Measurements from ENCODE around the gene DGKI. TPM values are rescaled to one million over a fixed set of nuclear protein-coding genes. Genes with fewer than 3 reads are reported as not detected.

DGKI gene
- total RNA-seq, 1 experiment from 2014 or later: 0.79 TPM

DNA sequence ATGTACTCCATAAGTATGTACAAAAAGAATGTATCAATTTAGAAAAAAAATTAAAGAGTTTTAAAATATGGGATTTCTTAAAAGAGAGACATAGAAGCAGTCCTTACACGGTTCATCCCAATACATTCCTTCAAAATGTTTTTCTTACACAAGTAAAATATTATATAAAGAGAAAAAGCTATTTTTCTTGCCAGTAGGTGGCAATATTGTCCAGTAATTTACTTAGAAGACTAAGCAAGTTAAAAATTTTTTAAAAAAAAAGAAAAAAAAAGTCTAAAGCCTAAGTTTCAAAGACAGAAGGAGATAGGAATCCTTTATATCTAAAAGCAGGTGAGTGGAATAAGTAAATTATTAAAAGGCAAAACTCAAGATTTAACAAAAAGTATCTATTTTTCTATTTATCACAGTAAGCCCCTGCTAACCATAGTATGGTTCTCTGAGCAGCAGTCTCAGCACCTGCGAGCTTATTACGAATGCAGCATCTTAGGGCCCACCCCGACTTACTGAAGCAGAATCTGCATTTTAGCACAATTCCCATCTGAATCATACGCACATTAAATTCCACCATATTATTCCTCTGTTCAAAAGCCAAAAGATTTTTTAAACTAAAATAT, 240.6 kb downstream of the DGKI start:
- no peak for ATAC-seq
- TF ChIP-seq ZNF532 (CRISPR knock-in tag; IDR thresholded peaks at IDR 0.05; ENCODE audit: borderline replicate concordance) (no peak), CTCF (IDR thresholded peaks at IDR 0.05) (peak; percentile 27)
- no peaks in the 10 kb centered on the region for H3K9me3 Mint-ChIP-seq
- ChIA-PET POLR2A (no interaction called here), CTCF (interaction anchor here (0.5 to 2.3 kb wide), 15 partner anchors 13 to 445 kb away, joined by 3 to 28 read pairs (median 4); no protein-coding TSS in a partner anchor)
- no peaks in the 10 kb centered on the region; the same call in 1 of the 2 replicates for H3K27me3 Mint-ChIP-seq (ENCODE audit: low read depth)
- H3K27ac Mint-ChIP-seq: no peak overlapping the region
- no peak overlapping the region for H3K4me3 Mint-ChIP-seq
- DNase-seq (ENCODE audit: low spot score): no peak
- no peaks in the 10 kb centered on the region for H3K36me3 Mint-ChIP-seq
- no peaks in the 10 kb centered on the region for H3K4me1 Mint-ChIP-seq

DNA sequence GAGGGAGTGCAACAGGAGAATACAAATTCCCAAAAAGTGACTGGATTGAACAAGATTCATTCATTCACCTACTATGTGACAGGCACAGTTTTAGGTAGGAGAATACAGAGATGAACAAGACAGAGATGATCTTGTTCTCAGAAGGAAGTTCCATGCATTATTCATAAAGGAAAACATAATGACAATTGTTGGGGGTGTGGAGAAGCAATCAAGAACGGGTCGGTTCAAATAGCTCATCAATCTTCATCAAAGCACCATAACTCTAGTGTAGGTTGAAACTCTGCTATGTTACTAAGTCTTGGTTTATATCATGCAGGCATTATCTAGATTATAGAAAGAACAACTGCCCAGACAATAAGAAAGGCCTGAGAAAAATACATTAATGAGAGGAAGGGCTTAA, 243.7 kb downstream of the DGKI start:
- no peak for DNase-seq (ENCODE audit: low spot score)
- TF ChIP-seq E2F5 (CRISPR knock-in tag; IDR thresholded peaks at IDR 0.05) (no peak), IRF2 (CRISPR knock-in tag; IDR thresholded peaks at IDR 0.05; ENCODE audit: borderline replicate concordance, low read depth) (no peak), JUN (CRISPR knock-in tag; IDR thresholded peaks at IDR 0.05) (no peak), ZNF138 (CRISPR knock-in tag; conservative IDR thresholded peaks at IDR 0.05) (no peak), CREM (CRISPR knock-in tag; IDR thresholded peaks at IDR 0.05) (no peak), ZBTB21 (CRISPR knock-in tag; IDR thresholded peaks at IDR 0.05; ENCODE audit: borderline replicate concordance) (no peak), ATF6 (CRISPR knock-in tag; IDR thresholded peaks at IDR 0.05) (no peak), SMAD3 (CRISPR knock-in tag; IDR thresholded peaks at IDR 0.05; ENCODE audit: borderline replicate concordance) (no peak)
- TF ChIP-seq, protein P1, sequence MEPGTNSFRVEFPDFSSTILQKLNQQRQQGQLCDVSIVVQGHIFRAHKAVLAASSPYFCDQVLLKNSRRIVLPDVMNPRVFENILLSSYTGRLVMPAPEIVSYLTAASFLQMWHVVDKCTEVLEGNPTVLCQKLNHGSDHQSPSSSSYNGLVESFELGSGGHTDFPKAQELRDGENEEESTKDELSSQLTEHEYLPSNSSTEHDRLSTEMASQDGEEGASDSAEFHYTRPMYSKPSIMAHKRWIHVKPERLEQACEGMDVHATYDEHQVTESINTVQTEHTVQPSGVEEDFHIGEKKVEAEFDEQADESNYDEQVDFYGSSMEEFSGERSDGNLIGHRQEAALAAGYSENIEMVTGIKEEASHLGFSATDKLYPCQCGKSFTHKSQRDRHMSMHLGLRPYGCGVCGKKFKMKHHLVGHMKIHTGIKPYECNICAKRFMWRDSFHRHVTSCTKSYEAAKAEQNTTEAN (CRISPR knock-in tag; IDR thresholded peaks at IDR 0.05): no peak
- TF ChIP-seq, protein P2, sequence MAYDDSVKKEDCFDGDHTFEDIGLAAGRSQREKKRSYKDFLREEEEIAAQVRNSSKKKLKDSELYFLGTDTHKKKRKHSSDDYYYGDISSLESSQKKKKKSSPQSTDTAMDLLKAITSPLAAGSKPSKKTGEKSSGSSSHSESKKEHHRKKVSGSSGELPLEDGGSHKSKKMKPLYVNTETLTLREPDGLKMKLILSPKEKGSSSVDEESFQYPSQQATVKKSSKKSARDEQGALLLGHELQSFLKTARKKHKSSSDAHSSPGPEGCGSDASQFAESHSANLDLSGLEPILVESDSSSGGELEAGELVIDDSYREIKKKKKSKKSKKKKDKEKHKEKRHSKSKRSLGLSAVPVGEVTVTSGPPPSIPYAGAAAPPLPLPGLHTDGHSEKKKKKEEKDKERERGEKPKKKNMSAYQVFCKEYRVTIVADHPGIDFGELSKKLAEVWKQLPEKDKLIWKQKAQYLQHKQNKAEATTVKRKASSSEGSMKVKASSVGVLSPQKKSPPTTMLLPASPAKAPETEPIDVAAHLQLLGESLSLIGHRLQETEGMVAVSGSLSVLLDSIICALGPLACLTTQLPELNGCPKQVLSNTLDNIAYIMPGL (CRISPR knock-in tag; IDR thresholded peaks at IDR 0.05): no peak
- Mint-ChIP-seq H3K4me1 (no peaks in the 10 kb centered on the region), H3K9me3 (no peaks in the 10 kb centered on the region), H3K27me3 (ENCODE audit: low read depth) (no peaks in the 10 kb centered on the region; the same call in 1 of the 2 replicates), H3K27ac (no peak overlapping the region), H3K36me3 (no peaks in the 10 kb centered on the region), H3K4me3 (no peak overlapping the region)
- POLR2A ChIA-PET: no interaction called here
- CTCF ChIA-PET: interaction anchor here (1.2 to 3.8 kb wide), 2 partner anchors 11 to 23 kb away, joined by 3 to 11 read pairs; no protein-coding TSS in a partner anchor
- ATAC-seq: no peak
